ENCODE measurements around the gene MXD1. TPM values are rescaled to one million over a fixed set of nuclear protein-coding genes. Genes with fewer than 3 reads are reported as not detected.
"Not testable (repeated sequence)": the region's sequence is repeated elsewhere in the genome, so short reads cannot be mapped to it uniquely, and the experiment has no call there.

Gene MXD1
- total and polyA plus RNA-seq, 4 donors, result 4.0 to 63.7 (median 38.2) TPM

DNA sequence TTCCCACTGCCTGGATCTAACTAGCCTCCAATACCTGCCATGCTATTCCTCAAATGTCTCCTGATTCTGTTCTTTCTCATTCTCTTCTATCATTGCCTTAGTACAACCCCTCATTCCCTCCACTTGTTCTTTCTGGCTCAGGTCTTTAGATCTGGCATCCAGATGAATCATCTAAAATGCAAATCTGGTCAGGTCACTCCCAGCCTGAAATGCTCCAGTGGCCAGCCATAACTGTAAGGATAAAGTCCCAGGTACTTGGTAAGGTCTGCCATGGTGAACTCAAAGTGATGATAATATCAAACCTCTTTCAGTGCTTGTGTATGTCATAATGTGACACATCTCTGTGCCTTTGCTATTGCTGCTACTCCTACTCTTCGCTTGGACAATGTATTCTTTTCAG is 24.0 kb upstream of the MXD1 start:
- Histone ChIP-seq H3K27ac (ENCODE audit: low read depth in 1 of 2, low read length in 1 of 2) (no peak overlapping the region), H3K9me3 (ENCODE audit: control insufficient read depth in 4 of 4, insufficient read depth in 3 of 4, low read length in 3 of 4) (no peaks in the 10 kb centered on the region), H3K27me3 (ENCODE audit: control insufficient read depth in 3 of 3, insufficient read depth in 3 of 3, low read length in 2 of 3) (no peaks in the 10 kb centered on the region), H3K4me3 (no peak overlapping the region), H3K36me3 (ENCODE audit: control insufficient read depth in 4 of 4, insufficient read depth in 4 of 4, low read length in 4 of 4) (peaks cover 0 to 10% (median under 1%) of the 10 kb centered on the region in 4 donors), H3K4me1 (ENCODE audit: control insufficient read depth in 5 of 5, insufficient read depth in 5 of 5, low read length in 5 of 5) (peaks cover 0 to 12% (median 3%) of the 10 kb centered on the region in 5 donors), H3K9ac (ENCODE audit: insufficient read depth in 1 of 2, low read length in 2 of 2) (no peak overlapping the region)
- ATAC-seq (ENCODE audit: insufficient read depth, low FRiP score) (no peak), DNase-seq (no peak)
- 51 to 97% methylated on average over 1 of the region's 1 CpG for WGBS, 2 donors
- TF ChIP-seq, protein P1, sequence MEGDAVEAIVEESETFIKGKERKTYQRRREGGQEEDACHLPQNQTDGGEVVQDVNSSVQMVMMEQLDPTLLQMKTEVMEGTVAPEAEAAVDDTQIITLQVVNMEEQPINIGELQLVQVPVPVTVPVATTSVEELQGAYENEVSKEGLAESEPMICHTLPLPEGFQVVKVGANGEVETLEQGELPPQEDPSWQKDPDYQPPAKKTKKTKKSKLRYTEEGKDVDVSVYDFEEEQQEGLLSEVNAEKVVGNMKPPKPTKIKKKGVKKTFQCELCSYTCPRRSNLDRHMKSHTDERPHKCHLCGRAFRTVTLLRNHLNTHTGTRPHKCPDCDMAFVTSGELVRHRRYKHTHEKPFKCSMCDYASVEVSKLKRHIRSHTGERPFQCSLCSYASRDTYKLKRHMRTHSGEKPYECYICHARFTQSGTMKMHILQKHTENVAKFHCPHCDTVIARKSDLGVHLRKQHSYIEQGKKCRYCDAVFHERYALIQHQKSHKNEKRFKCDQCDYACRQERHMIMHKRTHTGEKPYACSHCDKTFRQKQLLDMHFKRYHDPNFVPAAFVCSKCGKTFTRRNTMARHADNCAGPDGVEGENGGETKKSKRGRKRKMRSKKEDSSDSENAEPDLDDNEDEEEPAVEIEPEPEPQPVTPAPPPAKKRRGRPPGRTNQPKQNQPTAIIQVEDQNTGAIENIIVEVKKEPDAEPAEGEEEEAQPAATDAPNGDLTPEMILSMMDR (IDR thresholded peaks at IDR 0.05; ENCODE audit: control extremely low read depth, extremely low read depth), result no peak

DNA sequence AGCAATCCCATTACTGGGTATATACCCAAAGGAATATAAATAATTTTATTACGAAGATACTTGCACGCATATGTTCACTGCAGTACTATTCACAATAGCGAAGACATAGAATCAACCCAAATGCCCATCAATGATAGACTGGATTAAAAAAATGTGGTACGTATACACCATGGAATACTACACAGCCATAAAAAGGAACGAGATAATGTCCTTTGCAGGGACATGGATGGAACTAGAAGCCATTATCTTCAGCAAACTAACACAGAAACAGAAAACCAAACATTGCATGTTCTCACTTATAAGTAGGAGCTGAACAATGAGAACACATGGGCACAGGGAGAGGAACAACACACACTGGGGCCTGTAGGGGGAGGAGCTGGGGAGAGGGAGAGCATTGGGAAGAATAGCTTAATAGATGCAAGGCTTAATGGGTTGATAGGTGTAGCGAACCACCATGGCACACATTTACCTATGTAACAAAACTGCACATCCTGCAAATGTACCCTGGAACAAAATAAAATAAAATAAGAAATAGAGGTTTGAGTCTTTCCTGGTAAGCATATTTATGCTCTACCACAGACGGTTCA is 22.0 kb upstream of the MXD1 start:
- DNase-seq; H3K27me3 ChIP-seq (ENCODE audit: control insufficient read depth in 3 of 3, insufficient read depth in 3 of 3, low read length in 2 of 3); ATAC-seq (ENCODE audit: insufficient read depth, low FRiP score); H3K27ac ChIP-seq (ENCODE audit: low read depth in 1 of 2, low read length in 1 of 2); H3K4me3 ChIP-seq; H3K9me3 ChIP-seq (ENCODE audit: control insufficient read depth in 4 of 4, insufficient read depth in 3 of 4, low read length in 3 of 4): not testable (repeated sequence)
- whole genome bisulfite sequencing, 2 donors, result 94 to 98% methylated on average over 7 of the region's 7 CpGs
- H3K36me3 ChIP-seq (ENCODE audit: control insufficient read depth in 4 of 4, insufficient read depth in 4 of 4, low read length in 4 of 4), result peaks cover 0 to 23% (median 13%) of the 10 kb centered on the region in 4 donors
- H3K4me1 ChIP-seq (ENCODE audit: control insufficient read depth in 5 of 5, insufficient read depth in 5 of 5, low read length in 5 of 5), result peaks cover 0 to 12% (median 3%) of the 10 kb centered on the region in 5 donors
- H3K9ac ChIP-seq (ENCODE audit: insufficient read depth in 1 of 2, low read length in 2 of 2), result peak overlapping the region in 1 of 2 donors; percentile 97

DNA sequence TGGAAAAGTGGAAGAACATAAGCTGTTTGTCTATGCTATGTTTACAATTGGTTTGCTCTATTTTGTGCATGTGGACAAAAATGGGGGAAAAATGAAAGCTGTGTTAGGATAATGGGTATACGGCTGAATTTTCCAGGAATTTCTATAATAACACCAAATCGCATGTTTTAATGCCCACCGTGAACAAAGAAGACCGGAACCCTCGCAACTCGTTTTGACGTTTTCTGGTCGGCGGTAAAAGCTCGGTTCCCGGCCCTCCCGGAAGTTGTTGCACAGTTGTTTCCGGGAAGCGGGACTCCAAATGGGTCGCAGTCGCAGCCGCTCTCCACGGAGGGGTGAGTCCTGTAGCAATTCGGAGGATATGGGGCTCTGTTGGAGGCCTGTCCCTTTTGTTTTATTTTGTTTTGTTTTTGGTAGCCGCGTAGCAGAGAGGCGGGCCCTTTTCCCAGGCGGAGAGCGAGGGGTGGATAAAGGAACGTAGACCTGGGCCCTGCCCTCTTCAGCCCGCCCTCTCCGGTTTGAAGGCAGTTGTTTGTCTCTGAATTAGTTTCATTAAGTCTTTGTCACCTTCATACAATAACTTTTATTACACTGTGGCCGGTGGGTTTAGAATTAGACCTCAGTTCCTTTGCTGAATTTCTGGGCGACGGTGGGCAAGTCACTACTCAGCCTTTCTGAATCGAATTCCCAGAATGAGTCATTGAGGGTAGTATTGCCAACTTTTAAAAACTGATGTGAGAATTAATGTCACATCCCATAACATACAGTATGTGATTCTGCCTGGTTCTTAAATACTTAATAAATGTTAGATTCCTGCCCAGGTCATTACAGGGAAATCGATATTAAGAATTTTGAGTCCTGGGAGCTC is 21.0 kb upstream of the MXD1 start, which contains the start of gene SNRNP27:
Gene SNRNP27 (plus strand): TSS at position 273 of the 868 bp plus-strand sequence. CDS start 29 bp downstream, at position 302.
- H3K27me3 ChIP-seq (ENCODE audit: control insufficient read depth in 3 of 3, insufficient read depth in 3 of 3, low read length in 2 of 3), result no peaks in the 10 kb centered on the region
- peak within 1 kb of the TSS; percentile 97 to 98 for H3K9ac ChIP-seq (ENCODE audit: insufficient read depth in 1 of 2, low read length in 2 of 2)
- H3K4me1 ChIP-seq (ENCODE audit: control insufficient read depth in 5 of 5, insufficient read depth in 5 of 5, low read length in 5 of 5), result peaks cover 0 to 12% (median 3%) of the 10 kb centered on the region in 5 donors
- H3K36me3 ChIP-seq (ENCODE audit: control insufficient read depth in 4 of 4, insufficient read depth in 4 of 4, low read length in 4 of 4), result peaks cover 2 to 29% (median 16%) of the 10 kb centered on the region in 4 donors
- TF ChIP-seq, protein P1 (IDR thresholded peaks at IDR 0.05; ENCODE audit: control extremely low read depth, extremely low read depth), result no peak
- 0% methylated on average over 32 of the region's 32 CpGs for WGBS, 2 donors
- H3K9me3 ChIP-seq (ENCODE audit: control insufficient read depth in 4 of 4, insufficient read depth in 3 of 4, low read length in 3 of 4), result no peaks in the 10 kb centered on the region
- DNase-seq, result peak; percentile 88 to 92 (median 92)
- peak within 1 kb of the TSS; percentile 58 to 84 for H3K27ac ChIP-seq (ENCODE audit: low read depth in 1 of 2, low read length in 1 of 2)
- peak; percentile 88 for ATAC-seq (ENCODE audit: insufficient read depth, low FRiP score)
- peak within 1 kb of the TSS; percentile 83 for H3K4me3 ChIP-seq

DNA sequence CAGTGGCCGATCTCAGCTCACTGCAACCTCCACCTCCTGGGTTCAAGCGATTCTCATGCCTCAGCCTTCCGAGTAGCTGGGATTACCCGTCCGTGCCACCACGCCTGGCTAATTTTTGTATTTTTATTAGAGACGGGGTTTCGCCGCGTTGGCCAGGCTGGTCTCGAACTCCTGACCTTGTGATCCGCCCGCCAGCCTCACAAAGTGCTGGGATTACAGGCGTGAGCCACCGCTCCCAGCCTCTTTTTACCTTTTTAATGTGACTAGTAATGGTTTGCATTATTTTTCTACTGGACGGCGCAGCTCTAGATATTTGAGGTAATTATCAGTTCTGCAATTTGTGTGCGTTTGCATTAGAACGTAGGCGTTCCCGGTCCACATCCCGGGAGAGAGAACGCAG is 20.2 kb upstream of the MXD1 start:
- WGBS, 2 donors, result 32 to 48% methylated on average over 23 of the region's 23 CpGs

More for the DNA sequence above, 20.2 kb upstream of the MXD1 start:
- Histone ChIP-seq H3K4me3 (peak overlapping the region; percentile 83), H3K36me3 (ENCODE audit: control insufficient read depth in 4 of 4, insufficient read depth in 4 of 4, low read length in 4 of 4) (peaks cover 4 to 29% (median 16%) of the 10 kb centered on the region in 4 donors), H3K9ac (ENCODE audit: insufficient read depth in 1 of 2, low read length in 2 of 2) (peak overlapping the region; percentile 97 to 98), H3K4me1 (ENCODE audit: control insufficient read depth in 5 of 5, insufficient read depth in 5 of 5, low read length in 5 of 5) (peaks cover 0 to 12% (median 3%) of the 10 kb centered on the region in 5 donors)
- H3K27me3 ChIP-seq (ENCODE audit: control insufficient read depth in 3 of 3, insufficient read depth in 3 of 3, low read length in 2 of 3); DNase-seq; ATAC-seq (ENCODE audit: insufficient read depth, low FRiP score); H3K9me3 ChIP-seq (ENCODE audit: control insufficient read depth in 4 of 4, insufficient read depth in 3 of 4, low read length in 3 of 4); H3K27ac ChIP-seq (ENCODE audit: low read depth in 1 of 2, low read length in 1 of 2): not testable (repeated sequence)
